HEK293 (cell line): Measurements from ENCODE around the gene ANKRD22.

ENCODE experiments used
- CTCF ChIA-PET: fragments of 350-600 bp; formaldehyde crosslinking; extraction: SDS; loops from one replicate; lab custom pipeline; 2021; ENCODE audit warnings: antibody characterized with exemption; lab: Yijun Ruan, JAX
- POLR2A ChIA-PET: fragments of 300-600 bp; formaldehyde crosslinking; extraction: SDS; loops from one replicate; lab custom pipeline; 2020; ENCODE audit warnings: antibody characterized with exemption, inconsistent platforms; lab: Yijun Ruan, JAX
- H3K27ac ChIP-seq: fragments of 200-500 bp; sonication (Bioruptor generic); 2 replicates; pipeline ENCODE4 v1.5.1; 2014; ENCODE audit warnings: low read depth, low read length, control low read depth, inconsistent platforms; ENCODE audit errors: extremely low read depth
- H3K36me3 ChIP-seq, 2 experiments: fragments of 200-500 bp in 1 of 2; sonication (Bioruptor generic) in 1 of 2; 1 replicate in 1 of 2; 2 replicates in 1 of 2; pipeline ENCODE4 v1.5.1; 2014 to 2017; ENCODE audit warnings: inconsistent platforms in 2 of 2, low read length in 2 of 2; ENCODE audit not compliant: control insufficient read depth in 2 of 2, insufficient read depth in 1 of 2
- H3K4me1 ChIP-seq: fragments of 200-500 bp; sonication (Bioruptor generic); 2 replicates; pipeline ENCODE4 v1.5.1; 2014; ENCODE audit warnings: mild to moderate bottlenecking, low read length, inconsistent platforms; ENCODE audit not compliant: control insufficient read depth, insufficient read depth
- H3K4me3 ChIP-seq: 2 replicates; pipeline ENCODE4 v1.5.1; 2011; ENCODE audit warnings: low read depth, mild to moderate bottlenecking, control low read depth, low read length, moderate library complexity
- H3K9me3 ChIP-seq: fragments of 200-500 bp; sonication (Bioruptor generic); 2 replicates; pipeline ENCODE4 v1.5.1; 2014; ENCODE audit warnings: low read depth, low read length, inconsistent platforms; ENCODE audit not compliant: control insufficient read depth, insufficient read depth
- BCL6B ChIP-seq: fragments of 450-650 bp; formaldehyde crosslinking; IDR thresholded peaks from 2 replicates; pipeline ENCODE4 v1.5.1; 2017; ENCODE audit warnings: missing biosample characterization, missing genetic modification characterization
- EGR2 ChIP-seq: fragments of 450-650 bp; formaldehyde crosslinking; IDR thresholded peaks from 2 replicates; pipeline ENCODE4 v1.5.1; 2016; ENCODE audit warnings: low read depth, missing biosample characterization, missing genetic modification characterization
- FEZF1 ChIP-seq: fragments of 450-650 bp; formaldehyde crosslinking; IDR thresholded peaks from 2 replicates; pipeline ENCODE4 v1.5.1; 2016; ENCODE audit warnings: missing biosample characterization, missing genetic modification characterization
- HOXD13 ChIP-seq: sonication (generic); formaldehyde crosslinking; IDR thresholded peaks from 2 replicates; pipeline ENCODE4 v1.8.0; 2022; ENCODE audit warnings: missing genetic modification reagents, borderline replicate concordance
- IKZF3 ChIP-seq: fragments of 450-650 bp; IDR thresholded peaks from 2 replicates; pipeline ENCODE4 v1.5.0; 2018; ENCODE audit warnings: missing biosample characterization, mild to moderate bottlenecking, missing genetic modification characterization, moderate library complexity
- KLF8 ChIP-seq: fragments of 450-650 bp; formaldehyde crosslinking; IDR thresholded peaks from 2 replicates; pipeline ENCODE4 v1.5.1; 2016; ENCODE audit warnings: missing biosample characterization, missing genetic modification characterization
- PRDM4 ChIP-seq: fragments of 450-650 bp; formaldehyde crosslinking; IDR thresholded peaks from 2 replicates; pipeline ENCODE4 v1.5.1; 2017; ENCODE audit warnings: missing biosample characterization, missing genetic modification characterization
- PRDM6 ChIP-seq: fragments of 450-650 bp; formaldehyde crosslinking; IDR thresholded peaks from 2 replicates; pipeline ENCODE4 v1.5.1; 2017; ENCODE audit warnings: missing biosample characterization, missing genetic modification characterization
- ZBTB10 ChIP-seq: fragments of 450-650 bp; formaldehyde crosslinking; IDR thresholded peaks from 2 replicates; pipeline ENCODE4 v1.5.1; 2016; ENCODE audit warnings: missing biosample characterization, missing genetic modification characterization
- ZNF121 ChIP-seq: fragments of 450-650 bp; formaldehyde crosslinking; IDR thresholded peaks from 2 replicates; pipeline ENCODE4 v1.5.1; 2016; ENCODE audit warnings: missing biosample characterization, missing genetic modification characterization
- ZNF138 ChIP-seq: fragments of 450-650 bp; formaldehyde crosslinking; IDR thresholded peaks from 2 replicates; pipeline ENCODE4 v1.5.1; 2016; ENCODE audit warnings: missing biosample characterization, missing genetic modification characterization, borderline replicate concordance
- ZNF140 ChIP-seq: fragments of 450-650 bp; formaldehyde crosslinking; IDR thresholded peaks from 2 replicates; pipeline ENCODE4 v1.5.1; 2016; ENCODE audit warnings: missing biosample characterization, missing genetic modification characterization
- ZNF175 ChIP-seq: fragments of 450-650 bp; formaldehyde crosslinking; IDR thresholded peaks from 2 replicates; pipeline ENCODE4 v1.5.1; 2016; ENCODE audit warnings: missing biosample characterization, missing genetic modification characterization
- ZNF341 ChIP-seq: fragments of 450-650 bp; formaldehyde crosslinking; IDR thresholded peaks from 2 replicates; pipeline ENCODE4; 2016; ENCODE audit warnings: low read depth, missing biosample characterization, missing genetic modification characterization
- ZNF362 ChIP-seq: fragments of 450-650 bp; formaldehyde crosslinking; IDR thresholded peaks from 2 replicates; pipeline ENCODE4 v1.5.1; 2016; ENCODE audit warnings: missing biosample characterization, missing genetic modification characterization
- ZNF366 ChIP-seq: fragments of 450-650 bp; formaldehyde crosslinking; conservative IDR thresholded peaks from 2 replicates; pipeline ENCODE4 v1.5.1; 2016; ENCODE audit warnings: missing biosample characterization, missing genetic modification characterization
- ZNF544 ChIP-seq: fragments of 450-650 bp; formaldehyde crosslinking; IDR thresholded peaks from 2 replicates; pipeline ENCODE4 v1.5.0; 2017; ENCODE audit warnings: missing biosample characterization, missing genetic modification characterization
- ZNF629 ChIP-seq: fragments of 450-650 bp; formaldehyde crosslinking; IDR thresholded peaks from 2 replicates; pipeline ENCODE4 v1.5.1; 2017; ENCODE audit warnings: missing biosample characterization, missing genetic modification characterization
- ZNF701 ChIP-seq: fragments of 450-650 bp; formaldehyde crosslinking; IDR thresholded peaks from 2 replicates; pipeline ENCODE4 v1.5.1; 2016; ENCODE audit warnings: missing biosample characterization, missing genetic modification characterization
- ZNF776 ChIP-seq: fragments of 450-650 bp; formaldehyde crosslinking; IDR thresholded peaks from 2 replicates; pipeline ENCODE4 v1.5.0; 2017; ENCODE audit warnings: missing biosample characterization, missing genetic modification characterization, borderline replicate concordance
- ZSCAN5A ChIP-seq: fragments of 450-650 bp; formaldehyde crosslinking; IDR thresholded peaks from 2 replicates; pipeline ENCODE4 v1.5.1; 2016; ENCODE audit warnings: missing biosample characterization, missing genetic modification characterization

ANKRD22 gene

GRCh38 chr10:88881320-88881719 is 29.7 kb upstream of the ANKRD22 start:
- H3K36me3 ChIP-seq = no peaks in the 10 kb centered on the region
- CTCF ChIA-PET = interaction anchor here (0.7 to 1.2 kb wide), 3 partner anchors 40 to 115 kb away, joined by 3 to 4 read pairs (median 4); no protein-coding TSS in a partner anchor
- no peaks in the 10 kb centered on the region for H3K9me3 ChIP-seq
- peak overlapping the region; percentile 94; the same call in 1 of the 2 replicates for H3K27ac ChIP-seq
- peaks cover 33% of the 10 kb centered on the region for H3K4me1 ChIP-seq
- TF ChIP-seq ZNF140 (no peak), ZNF629 (no peak), ZNF701 (tag by site-specific recombination) (no peak), ZBTB10 (tag by site-specific recombination) (no peak), ZNF362 (0 out of 2 replicates have a peak, but pooled peaks have one; percentile 12), HOXD13 (CRISPR knock-in tag) (no peak), BCL6B (peak; percentile 56; the same call in 1 of the 2 replicates), ZNF175 (no peak), EGR2 (tag by site-specific recombination) (no peak), ZSCAN5A (tag by site-specific recombination) (no peak), PRDM6 (tag by site-specific recombination) (peak; percentile 52; the same call in 1 of the 2 replicates), ZNF544 (tag by site-specific recombination) (no peak), ZNF138 (tag by site-specific recombination) (no peak), ZNF366 (tag by site-specific recombination) (0 out of 2 replicates have a peak, but pooled peaks have one; percentile 17), ZNF341 (tag by site-specific recombination) (no peak), ZNF776 (tag by site-specific recombination) (no peak), IKZF3 (tag by site-specific recombination) (0 out of 2 replicates have a peak, but pooled peaks have one; percentile 36), FEZF1 (peak; percentile 17; the same call in 1 of the 2 replicates), KLF8 (no peak), PRDM4 (tag by site-specific recombination) (no peak), ZNF121 (tag by site-specific recombination) (no peak)
- TF ChIP-seq, all 188 proteins: peak for 6
- POLR2A ChIA-PET = no interaction called here
- peak overlapping the region; percentile 66 for H3K4me3 ChIP-seq
